ENCODE measurements around the gene SCFD2. TPM values are rescaled to one million over a fixed set of nuclear protein-coding genes. Genes with fewer than 3 reads are reported as not detected.

SCFD2 gene
- total and polyA plus RNA-seq, 10 of the 15 experiments (the other 5 are each of a cell fraction or from before 2014, with no cell fraction given), result 4.8 to 37.6 (median 24.9) TPM

DNA sequence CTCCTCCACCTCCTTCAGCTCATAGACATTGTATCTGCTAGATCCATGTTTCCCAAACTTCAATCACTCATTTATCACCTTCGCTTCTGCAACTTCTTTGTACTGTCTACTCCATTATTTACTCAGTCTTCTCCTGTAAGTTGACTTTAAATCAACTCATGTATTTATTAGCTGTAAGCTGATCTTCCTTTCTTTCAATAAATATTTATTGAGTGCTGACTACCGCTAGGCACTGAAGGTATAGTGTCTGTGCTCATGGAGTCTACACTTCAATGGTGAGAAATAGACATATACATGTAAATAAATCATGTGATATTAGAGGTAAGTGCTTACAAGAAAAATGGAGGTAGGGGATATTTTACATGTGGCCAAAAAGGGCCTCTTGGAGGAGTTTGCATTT lies 429.1 kb downstream of the SCFD2 start:
- no peak for TF ChIP-seq MXI1 (IDR thresholded peaks at IDR 0.05; ENCODE audit: low read depth, low read length)
- no peak for TF ChIP-seq MEF2B (IDR thresholded peaks at IDR 0.05; ENCODE audit: partially characterized antibody, poor library complexity, severe bottlenecking)
- no peak for TF ChIP-seq CEBPB (IDR thresholded peaks at IDR 0.05; ENCODE audit: borderline replicate concordance in 1 of 2, low read depth in 2 of 2, low read length in 2 of 2)
- TF ChIP-seq ZNF622 (IDR thresholded peaks at IDR 0.05), result no peak
- no peak for ATAC-seq
- POLR2A ChIA-PET, result no interaction called here
- intact Hi-C loops (cut with micrococcal nuclease; ENCODE audit: unreplicated experiment), result no loop called here
- RAD21 ChIA-PET (ENCODE audit: unreplicated experiment), result no interaction called here
- Histone ChIP-seq H4K20me1 (ENCODE audit: control insufficient read depth, insufficient read depth) (no peaks in the 10 kb centered on the region), H3K27me3 (replicated peaks in 1 of 2; ENCODE audit: control insufficient read depth in 2 of 2, insufficient read depth in 2 of 2, low read length in 1 of 2) (no peaks in the 10 kb centered on the region), H3K79me2 (ENCODE audit: control insufficient read depth, insufficient read depth, low read length) (no peaks in the 10 kb centered on the region), H3K9me3 (replicated peaks; ENCODE audit: control insufficient read depth, insufficient read depth, low read length) (no peaks in the 10 kb centered on the region), H3K9ac (ENCODE audit: control insufficient read depth, insufficient read depth, low read length) (no peak overlapping the region), H3K36me3 (ENCODE audit: control insufficient read depth in 2 of 2, insufficient read depth in 2 of 2, low read length in 1 of 2) (no peaks in the 10 kb centered on the region), H3K27ac (ENCODE audit: control insufficient read depth, insufficient read depth) (no peak overlapping the region), H3K4me3 (no peak overlapping the region), H2AFZ (ENCODE audit: control insufficient read depth, low read depth, low read length) (no peak overlapping the region), H3K4me1 (ENCODE audit: control insufficient read depth, insufficient read depth, low read length) (no peaks in the 10 kb centered on the region), H3K4me2 (ENCODE audit: control insufficient read depth, insufficient read depth) (no peak overlapping the region)
- no TSS peak for BruUV-seq (replicated peaks)
- 97% methylated on average over 2 of the region's 2 CpGs for WGBS (ENCODE audit: insufficient coverage, insufficient replicate concordance, low lambda C conversion rate, missing lambda C conversion rate)
- CTCF ChIA-PET, result no interaction called here
- no peak for DNase-seq (ENCODE audit: low read depth, low spot score)
- no peak for FAIRE-seq
- SMC1A ChIA-PET (ENCODE audit: uncharacterized antibody, unreplicated experiment), result interaction anchor here (1.4 kb wide), 1 partner anchor 8 kb away, joined by 3 read pairs; no protein-coding TSS in a partner anchor
- in situ Hi-C loops (cut with MboI), result no loop called here

DNA sequence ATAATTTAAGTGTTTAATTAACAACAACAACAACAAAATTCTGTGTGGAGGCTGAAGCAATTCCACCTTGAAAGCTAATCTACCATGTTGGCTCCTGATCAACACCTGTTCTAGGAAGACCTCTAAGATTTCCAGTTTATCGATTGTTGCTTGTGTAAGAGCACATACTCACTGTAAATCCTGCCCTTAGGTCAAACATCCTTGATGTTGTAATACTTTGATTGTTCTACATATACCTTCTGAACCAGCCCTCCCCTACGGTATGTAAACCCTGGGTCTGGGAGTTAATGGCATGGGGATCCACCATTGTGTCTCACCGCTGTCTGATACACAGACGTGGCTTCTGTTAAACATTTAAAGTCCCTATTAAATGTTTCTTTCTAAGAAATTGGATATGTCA lies 430.5 kb downstream of the SCFD2 start:
- no peaks in the 10 kb centered on the region for H4K20me1 ChIP-seq (ENCODE audit: control insufficient read depth, insufficient read depth)
- H2AFZ ChIP-seq (ENCODE audit: control insufficient read depth, low read depth, low read length), result no peak overlapping the region
- no peaks in the 10 kb centered on the region for H3K79me2 ChIP-seq (ENCODE audit: control insufficient read depth, insufficient read depth, low read length)
- no peaks in the 10 kb centered on the region for H3K9me3 ChIP-seq (replicated peaks; ENCODE audit: control insufficient read depth, insufficient read depth, low read length)
- BruUV-seq (replicated peaks), result no TSS peak
- ChIA-PET SMC1A (ENCODE audit: uncharacterized antibody, unreplicated experiment) (interaction anchor here (1.4 kb wide), 1 partner anchor 9 kb away, joined by 3 read pairs; no protein-coding TSS in a partner anchor), RAD21 (ENCODE audit: unreplicated experiment) (no interaction called here), CTCF (interaction anchor here (2.5 kb wide), 1 partner anchor 24 kb away, joined by 13 read pairs; no protein-coding TSS in a partner anchor), POLR2A (no interaction called here)
- no peak overlapping the region for H3K4me3 ChIP-seq
- 0 out of 4 replicates have a peak, but pooled peaks cover 0 to 3% of the 10 kb centered on the region in 2 experiments for H3K36me3 ChIP-seq (ENCODE audit: control insufficient read depth in 2 of 2, insufficient read depth in 2 of 2, low read length in 1 of 2)
- intact Hi-C loops (cut with micrococcal nuclease; ENCODE audit: unreplicated experiment), result no loop called here
- no peaks in the 10 kb centered on the region for H3K4me1 ChIP-seq (ENCODE audit: control insufficient read depth, insufficient read depth, low read length)
- WGBS (ENCODE audit: insufficient coverage, insufficient replicate concordance, low lambda C conversion rate, missing lambda C conversion rate), result 97% methylated on average over 4 of the region's 4 CpGs
- in situ Hi-C loops (cut with MboI), result no loop called here
- no peak for FAIRE-seq
- no peak overlapping the region for H3K9ac ChIP-seq (ENCODE audit: control insufficient read depth, insufficient read depth, low read length)
- ATAC-seq, result no peak
- no peak for DNase-seq (ENCODE audit: low read depth, low spot score)
- H3K27me3 ChIP-seq (replicated peaks in 1 of 2; ENCODE audit: control insufficient read depth in 2 of 2, insufficient read depth in 2 of 2, low read length in 1 of 2), result no peaks in the 10 kb centered on the region
- H3K4me2 ChIP-seq (ENCODE audit: control insufficient read depth, insufficient read depth), result no peak overlapping the region
- no peak overlapping the region for H3K27ac ChIP-seq (ENCODE audit: control insufficient read depth, insufficient read depth)
- TF ChIP-seq, protein P1, sequence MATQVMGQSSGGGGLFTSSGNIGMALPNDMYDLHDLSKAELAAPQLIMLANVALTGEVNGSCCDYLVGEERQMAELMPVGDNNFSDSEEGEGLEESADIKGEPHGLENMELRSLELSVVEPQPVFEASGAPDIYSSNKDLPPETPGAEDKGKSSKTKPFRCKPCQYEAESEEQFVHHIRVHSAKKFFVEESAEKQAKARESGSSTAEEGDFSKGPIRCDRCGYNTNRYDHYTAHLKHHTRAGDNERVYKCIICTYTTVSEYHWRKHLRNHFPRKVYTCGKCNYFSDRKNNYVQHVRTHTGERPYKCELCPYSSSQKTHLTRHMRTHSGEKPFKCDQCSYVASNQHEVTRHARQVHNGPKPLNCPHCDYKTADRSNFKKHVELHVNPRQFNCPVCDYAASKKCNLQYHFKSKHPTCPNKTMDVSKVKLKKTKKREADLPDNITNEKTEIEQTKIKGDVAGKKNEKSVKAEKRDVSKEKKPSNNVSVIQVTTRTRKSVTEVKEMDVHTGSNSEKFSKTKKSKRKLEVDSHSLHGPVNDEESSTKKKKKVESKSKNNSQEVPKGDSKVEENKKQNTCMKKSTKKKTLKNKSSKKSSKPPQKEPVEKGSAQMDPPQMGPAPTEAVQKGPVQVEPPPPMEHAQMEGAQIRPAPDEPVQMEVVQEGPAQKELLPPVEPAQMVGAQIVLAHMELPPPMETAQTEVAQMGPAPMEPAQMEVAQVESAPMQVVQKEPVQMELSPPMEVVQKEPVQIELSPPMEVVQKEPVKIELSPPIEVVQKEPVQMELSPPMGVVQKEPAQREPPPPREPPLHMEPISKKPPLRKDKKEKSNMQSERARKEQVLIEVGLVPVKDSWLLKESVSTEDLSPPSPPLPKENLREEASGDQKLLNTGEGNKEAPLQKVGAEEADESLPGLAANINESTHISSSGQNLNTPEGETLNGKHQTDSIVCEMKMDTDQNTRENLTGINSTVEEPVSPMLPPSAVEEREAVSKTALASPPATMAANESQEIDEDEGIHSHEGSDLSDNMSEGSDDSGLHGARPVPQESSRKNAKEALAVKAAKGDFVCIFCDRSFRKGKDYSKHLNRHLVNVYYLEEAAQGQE (IDR thresholded peaks at IDR 0.05; ENCODE audit: low read depth, low read length), result no peak
- no peak for TF ChIP-seq STAT1 (conservative IDR thresholded peaks at IDR 0.05)
- TF ChIP-seq HDAC6 (IDR thresholded peaks at IDR 0.05; ENCODE audit: unreplicated experiment), result no peak
- TF ChIP-seq CREB1 (IDR thresholded peaks at IDR 0.05; ENCODE audit: low read depth), result no peak
- no peak for TF ChIP-seq NFYA (IDR thresholded peaks at IDR 0.05; ENCODE audit: borderline replicate concordance, low read depth, low read length)
- TF ChIP-seq CREM (IDR thresholded peaks at IDR 0.05; ENCODE audit: low read depth), result no peak
- TF ChIP-seq NFXL1 (IDR thresholded peaks at IDR 0.05; ENCODE audit: borderline replicate concordance), result no peak
- TF ChIP-seq, protein P2, sequence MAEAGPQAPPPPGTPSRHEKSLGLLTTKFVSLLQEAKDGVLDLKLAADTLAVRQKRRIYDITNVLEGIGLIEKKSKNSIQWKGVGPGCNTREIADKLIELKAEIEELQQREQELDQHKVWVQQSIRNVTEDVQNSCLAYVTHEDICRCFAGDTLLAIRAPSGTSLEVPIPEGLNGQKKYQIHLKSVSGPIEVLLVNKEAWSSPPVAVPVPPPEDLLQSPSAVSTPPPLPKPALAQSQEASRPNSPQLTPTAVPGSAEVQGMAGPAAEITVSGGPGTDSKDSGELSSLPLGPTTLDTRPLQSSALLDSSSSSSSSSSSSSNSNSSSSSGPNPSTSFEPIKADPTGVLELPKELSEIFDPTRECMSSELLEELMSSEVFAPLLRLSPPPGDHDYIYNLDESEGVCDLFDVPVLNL (IDR thresholded peaks at IDR 0.05; ENCODE audit: low read depth, low read length), result no peak
- no peak for TF ChIP-seq RCOR1 (conservative IDR thresholded peaks at IDR 0.05; ENCODE audit: low read depth, low read length)
